ENCODE measurements around the gene SPATA45. TPM values are rescaled to one million over a fixed set of nuclear protein-coding genes. Genes with fewer than 3 reads are reported as not detected.
A peak's percentile ranks its signal among the peaks of the same experiment; 100 is the strongest.
"Not testable (repeated sequence)": the region's sequence is repeated elsewhere in the genome, so short reads cannot be mapped to it uniquely, and the experiment has no call there.

The SPATA45 gene
- total RNA-seq, 1 experiment from 2014 or later, result not detected

DNA sequence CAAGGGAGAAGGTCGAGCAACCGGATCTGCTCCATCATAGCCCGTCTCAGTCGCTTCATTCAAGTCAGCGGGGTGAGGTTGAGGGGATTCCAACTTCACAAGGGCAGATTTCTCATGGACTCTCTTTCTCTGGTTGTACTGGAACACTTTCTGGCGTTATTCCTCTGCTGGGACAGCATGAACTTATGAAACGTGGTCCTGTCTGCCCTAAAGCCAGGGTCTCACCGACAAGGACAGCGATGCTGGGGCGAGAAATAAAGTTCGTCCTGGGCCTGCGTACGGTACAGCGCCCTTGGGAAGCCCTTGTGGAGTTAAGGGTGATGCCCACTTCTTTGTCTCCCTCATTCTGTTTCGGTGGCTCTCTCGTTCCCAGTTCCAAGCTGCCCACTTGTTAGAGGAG, 9.3 kb upstream of the SPATA45 start:
- ChIA-PET CTCF (interaction anchor here (0.6 to 1.1 kb wide), 4 partner anchors 17 to 312 kb away, joined by 3 to 4 read pairs (median 3); no protein-coding TSS in a partner anchor), POLR2A (interaction anchor here (0.6 to 5.5 kb wide), 13 partner anchors 11 to 248 kb away, joined by 3 to 134 read pairs (median 10); partner anchors contain the start of genes ATF3, NSL1 and TATDN3)
- Mint-ChIP-seq H3K4me3 (ENCODE audit: unreplicated experiment) (no peak overlapping the region), H3K9me3 (ENCODE audit: unreplicated experiment) (no peaks in the 10 kb centered on the region), H3K27me3 (ENCODE audit: insufficient read depth, unreplicated experiment) (no peaks in the 10 kb centered on the region), H3K4me1 (ENCODE audit: insufficient read depth, unreplicated experiment) (peaks cover 11% of the 10 kb centered on the region), H3K27ac (ENCODE audit: low read depth, unreplicated experiment) (no peak overlapping the region), H3K36me3 (ENCODE audit: insufficient read depth, unreplicated experiment) (peaks cover 7% of the 10 kb centered on the region)
- DNase-seq (ENCODE audit: unreplicated experiment), result no peak
- intact Hi-C loops (cut with micrococcal nuclease), result loop anchor here (1.0 to 5.0 kb wide), 3 partner anchors 65 to 379 kb away; partner anchors contain the start of genes NSL1 and TATDN3
- TF ChIP-seq, protein P1, sequence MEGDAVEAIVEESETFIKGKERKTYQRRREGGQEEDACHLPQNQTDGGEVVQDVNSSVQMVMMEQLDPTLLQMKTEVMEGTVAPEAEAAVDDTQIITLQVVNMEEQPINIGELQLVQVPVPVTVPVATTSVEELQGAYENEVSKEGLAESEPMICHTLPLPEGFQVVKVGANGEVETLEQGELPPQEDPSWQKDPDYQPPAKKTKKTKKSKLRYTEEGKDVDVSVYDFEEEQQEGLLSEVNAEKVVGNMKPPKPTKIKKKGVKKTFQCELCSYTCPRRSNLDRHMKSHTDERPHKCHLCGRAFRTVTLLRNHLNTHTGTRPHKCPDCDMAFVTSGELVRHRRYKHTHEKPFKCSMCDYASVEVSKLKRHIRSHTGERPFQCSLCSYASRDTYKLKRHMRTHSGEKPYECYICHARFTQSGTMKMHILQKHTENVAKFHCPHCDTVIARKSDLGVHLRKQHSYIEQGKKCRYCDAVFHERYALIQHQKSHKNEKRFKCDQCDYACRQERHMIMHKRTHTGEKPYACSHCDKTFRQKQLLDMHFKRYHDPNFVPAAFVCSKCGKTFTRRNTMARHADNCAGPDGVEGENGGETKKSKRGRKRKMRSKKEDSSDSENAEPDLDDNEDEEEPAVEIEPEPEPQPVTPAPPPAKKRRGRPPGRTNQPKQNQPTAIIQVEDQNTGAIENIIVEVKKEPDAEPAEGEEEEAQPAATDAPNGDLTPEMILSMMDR (IDR thresholded peaks at IDR 0.05; ENCODE audit: unreplicated experiment), result no peak
- BruUV-seq (replicated peaks), result TSS peak; percentile 63

DNA sequence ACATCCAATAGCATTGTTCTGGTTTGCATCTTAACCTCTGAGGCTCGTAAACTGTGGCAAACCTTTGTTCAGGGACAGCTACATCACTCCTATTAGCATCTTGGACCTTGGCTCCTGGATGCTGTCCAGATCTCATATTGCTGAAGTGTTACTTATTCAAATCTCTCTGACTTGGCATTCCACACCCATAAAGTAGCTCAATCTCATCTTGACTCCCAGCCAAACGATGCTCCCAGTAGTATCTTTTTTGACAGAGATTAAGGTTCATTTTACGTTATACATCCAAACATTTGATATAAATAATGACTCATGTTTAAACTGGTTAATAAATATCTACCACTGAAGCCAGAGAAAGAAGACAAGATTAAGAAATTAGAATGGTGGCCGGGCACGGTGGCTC, 6.2 kb upstream of the SPATA45 start:
- intact Hi-C loops (cut with micrococcal nuclease), result no loop called here
- TF ChIP-seq, protein P1 (IDR thresholded peaks at IDR 0.05; ENCODE audit: unreplicated experiment), result no peak
- Mint-ChIP-seq H3K27ac (ENCODE audit: low read depth, unreplicated experiment) (no peak overlapping the region), H3K9me3 (ENCODE audit: unreplicated experiment) (no peaks in the 10 kb centered on the region), H3K36me3 (ENCODE audit: insufficient read depth, unreplicated experiment) (peaks cover 7% of the 10 kb centered on the region), H3K4me1 (ENCODE audit: insufficient read depth, unreplicated experiment) (peaks cover 6% of the 10 kb centered on the region), H3K27me3 (ENCODE audit: insufficient read depth, unreplicated experiment) (no peaks in the 10 kb centered on the region), H3K4me3 (ENCODE audit: unreplicated experiment) (no peak overlapping the region)
- CTCF ChIA-PET, result interaction anchor here (1.1 kb wide), 1 partner anchor 39 kb away, joined by 4 read pairs; no protein-coding TSS in a partner anchor
- no TSS peak for BruUV-seq (replicated peaks)
- DNase-seq (ENCODE audit: unreplicated experiment), result no peak
- POLR2A ChIA-PET, result interaction anchor here (0.6 to 1.1 kb wide), 2 partner anchors 8 to 20 kb away, joined by 3 to 4 read pairs; no protein-coding TSS in a partner anchor

DNA sequence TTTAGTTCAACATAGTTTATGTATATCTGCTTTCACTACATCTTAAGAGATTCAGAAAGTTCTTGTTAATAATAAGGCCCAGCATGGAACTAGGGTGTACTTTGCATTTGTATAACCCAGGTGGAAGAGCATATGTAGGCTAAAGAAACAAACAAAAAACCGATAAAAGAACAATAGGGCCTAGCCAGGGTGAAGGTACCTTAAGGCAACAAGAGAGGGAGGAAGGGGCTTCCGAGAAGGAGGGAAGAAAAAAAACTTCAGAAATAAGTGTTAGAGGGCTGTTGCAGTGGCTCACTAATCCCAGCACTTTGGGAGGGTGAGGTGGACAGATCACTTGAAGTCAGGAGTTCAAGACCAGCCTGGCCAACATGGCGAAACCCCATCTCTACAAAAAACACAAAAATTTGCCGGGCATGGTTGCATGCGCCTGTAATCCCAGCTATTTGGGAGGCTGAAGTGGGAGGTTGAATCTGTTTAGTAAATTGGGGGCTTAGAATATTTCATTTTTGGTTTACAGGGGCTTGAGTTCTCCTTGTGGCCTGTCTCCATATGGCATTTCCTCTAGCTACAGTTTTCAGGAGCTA, 4.7 kb upstream of the SPATA45 start:
- POLR2A ChIA-PET, result no interaction called here
- Mint-ChIP-seq H3K36me3 (ENCODE audit: insufficient read depth, unreplicated experiment) (no peaks in the 10 kb centered on the region), H3K27ac (ENCODE audit: low read depth, unreplicated experiment) (no peak overlapping the region), H3K4me1 (ENCODE audit: insufficient read depth, unreplicated experiment) (peaks cover 6% of the 10 kb centered on the region), H3K9me3 (ENCODE audit: unreplicated experiment) (no peaks in the 10 kb centered on the region), H3K4me3 (ENCODE audit: unreplicated experiment) (no peak overlapping the region), H3K27me3 (ENCODE audit: insufficient read depth, unreplicated experiment) (no peaks in the 10 kb centered on the region)
- TF ChIP-seq, protein P1 (IDR thresholded peaks at IDR 0.05; ENCODE audit: unreplicated experiment), result no peak
- CTCF ChIA-PET, result no interaction called here
- BruUV-seq (replicated peaks), result no TSS peak
- no peak for DNase-seq (ENCODE audit: unreplicated experiment)
- intact Hi-C loops (cut with micrococcal nuclease), result no loop called here

DNA sequence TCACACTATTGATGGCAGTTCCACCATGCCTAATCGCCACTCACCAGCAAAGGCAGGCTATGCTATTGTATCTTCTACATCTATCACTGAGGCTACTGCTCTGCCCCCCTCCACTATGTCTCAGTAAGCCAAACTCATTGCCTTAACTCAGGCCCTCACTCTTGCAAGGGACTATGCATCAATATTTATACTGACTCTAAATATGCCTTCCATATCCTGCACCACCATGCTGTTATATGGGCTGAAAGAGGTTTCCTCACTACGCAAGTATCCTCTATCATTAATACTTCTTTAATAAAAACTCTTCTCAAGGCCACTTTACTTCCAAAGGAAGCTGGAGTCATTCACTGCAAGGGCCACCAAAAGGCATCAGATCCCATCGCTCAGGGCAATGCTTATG, 2.9 kb downstream of the SPATA45 start:
- intact Hi-C loops (cut with micrococcal nuclease); H3K27ac Mint-ChIP-seq (ENCODE audit: low read depth, unreplicated experiment); H3K9me3 Mint-ChIP-seq (ENCODE audit: unreplicated experiment); DNase-seq (ENCODE audit: unreplicated experiment); H3K4me1 Mint-ChIP-seq (ENCODE audit: insufficient read depth, unreplicated experiment); H3K27me3 Mint-ChIP-seq (ENCODE audit: insufficient read depth, unreplicated experiment); BruUV-seq (replicated peaks); H3K4me3 Mint-ChIP-seq (ENCODE audit: unreplicated experiment); H3K36me3 Mint-ChIP-seq (ENCODE audit: insufficient read depth, unreplicated experiment): not testable (repeated sequence)
- CTCF ChIA-PET, result interaction anchor here (0.9 to 1.0 kb wide), 2 partner anchors 14 to 51 kb away, joined by 3 to 5 read pairs; partner anchors contain the start of gene FLVCR1
- POLR2A ChIA-PET, result interaction anchor here (2.2 kb wide), 1 partner anchor 13 kb away, joined by 10 read pairs; the partner anchor contains the start of gene FLVCR1
